Loucy (cell line): ENCODE measurements around the gene GJB1.
A peak's percentile ranks its signal among the peaks of the same experiment; 100 is the strongest.

Experiments
- H2AFZ ChIP-seq: fragments of 200-600 bp; sonication (generic); 2 replicates; pipeline ENCODE4 v1.6.0; 2016; ENCODE audit warnings: antibody characterized with exemption, mild to moderate bottlenecking, low read length, moderate library complexity
- H3F3A ChIP-seq: fragments of 200-600 bp; 2 replicates; pipeline ENCODE4 v1.6.0; 2016; ENCODE audit warnings: antibody characterized with exemption, low read depth, mild to moderate bottlenecking
- H3K27me3 ChIP-seq: fragments of 200-600 bp; sonication (generic); 2 replicates; pipeline ENCODE4 v1.6.1; 2014; ENCODE audit warnings: low read length, mild to moderate bottlenecking; ENCODE audit not compliant: insufficient read depth, poor library complexity, severe bottlenecking
- H3K36me3 ChIP-seq: fragments of 200-600 bp; sonication (generic); 2 replicates; pipeline ENCODE4 v1.6.1; 2016; ENCODE audit warnings: low read length; ENCODE audit not compliant: insufficient read depth
- H3K4me1 ChIP-seq: fragments of 200-600 bp; sonication (generic); 2 replicates; pipeline ENCODE4 v1.5.1; 2014; ENCODE audit warnings: low read length, mild to moderate bottlenecking; ENCODE audit not compliant: insufficient read depth, poor library complexity, severe bottlenecking
- H3K4me2 ChIP-seq: fragments of 200-600 bp; sonication (generic); 2 replicates; pipeline ENCODE4 v1.6.0; 2014; ENCODE audit warnings: antibody characterized with exemption, low read length, low read depth, mild to moderate bottlenecking; ENCODE audit not compliant: poor library complexity, severe bottlenecking
- H3K4me3 ChIP-seq: fragments of 200-600 bp; sonication (generic); 2 replicates; pipeline ENCODE4 v1.5.1; 2014; ENCODE audit warnings: low read length, mild to moderate bottlenecking, mixed read lengths; ENCODE audit not compliant: poor library complexity, severe bottlenecking
- H3K79me2 ChIP-seq: fragments of 200-600 bp; sonication (generic); 2 replicates; pipeline ENCODE4 v1.6.1; 2014; ENCODE audit warnings: low read length; ENCODE audit not compliant: insufficient read depth
- H3K9ac ChIP-seq: fragments of 200-600 bp; sonication (generic); 2 replicates; pipeline ENCODE4 v1.6.0; 2014; ENCODE audit warnings: mild to moderate bottlenecking, low read depth, low read length, moderate library complexity; ENCODE audit not compliant: poor library complexity, severe bottlenecking
- H3K9me2 ChIP-seq: fragments of 200-600 bp; sonication (generic); replicated peaks from 2 replicates; pipeline ENCODE4 v1.6.1; 2016; ENCODE audit warnings: low read depth, low read length, mixed read lengths
- H3K9me3 ChIP-seq: fragments of 200-600 bp; sonication (generic); 2 replicates; pipeline ENCODE4 v1.6.1; 2014; ENCODE audit warnings: mild to moderate bottlenecking, antibody characterized with exemption, low read length, low read depth; ENCODE audit not compliant: insufficient read depth
- H4K20me1 ChIP-seq: fragments of 200-600 bp; sonication (generic); 2 replicates; pipeline ENCODE4 v1.6.0; 2014; ENCODE audit warnings: antibody characterized with exemption, low read length, mild to moderate bottlenecking; ENCODE audit not compliant: insufficient read depth, poor library complexity, severe bottlenecking
- CTCF ChIP-seq: fragments of 200-600 bp; sonication (generic); conservative IDR thresholded peaks from 2 replicates; pipeline ENCODE4 v1.5.1; 2014; ENCODE audit warnings: mild to moderate bottlenecking, antibody characterized with exemption, low read length
- EZH2phosphoT487 ChIP-seq: fragments of 200-600 bp; IDR thresholded peaks from 2 replicates; pipeline ENCODE4 v1.6.1; 2018; ENCODE audit warnings: antibody characterized with exemption, mild to moderate bottlenecking, moderate library complexity, borderline replicate concordance

Gene GJB1

GRCh38 chrX:71183341-71183740, 39.7 kb upstream of the GJB1 start:
- no peaks in the 10 kb centered on the region for H3K9me2 ChIP-seq
- 0 out of 2 replicates have a peak, but pooled peaks cover 4% of the 10 kb centered on the region for H3F3A ChIP-seq
- H3K36me3 ChIP-seq = no peaks in the 10 kb centered on the region
- H2AFZ ChIP-seq = no peak overlapping the region
- no peak overlapping the region for H3K4me3 ChIP-seq
- H3K4me2 ChIP-seq = peak overlapping the region; percentile 88
- peaks cover 16% of the 10 kb centered on the region for H3K4me1 ChIP-seq
- no peaks in the 10 kb centered on the region for H3K27me3 ChIP-seq
- peak overlapping the region; percentile 93 for H3K9ac ChIP-seq
- H3K79me2 ChIP-seq = peaks cover 6% of the 10 kb centered on the region
- H4K20me1 ChIP-seq = no peaks in the 10 kb centered on the region
- TF ChIP-seq CTCF (no peak), EZH2phosphoT487 (no peak)
- H3K9me3 ChIP-seq = no peaks in the 10 kb centered on the region

GRCh38 chrX:71184092-71184491, 38.9 kb upstream of the GJB1 start:
- TF ChIP-seq EZH2phosphoT487 = no peak
- no peak for TF ChIP-seq CTCF
- Histone ChIP-seq H3K4me1 (peaks cover 16% of the 10 kb centered on the region), H3F3A (0 out of 2 replicates have a peak, but pooled peaks cover 4% of the 10 kb centered on the region), H4K20me1 (no peaks in the 10 kb centered on the region), H3K36me3 (no peaks in the 10 kb centered on the region), H3K79me2 (peaks cover 6% of the 10 kb centered on the region), H2AFZ (no peak overlapping the region), H3K9me2 (no peaks in the 10 kb centered on the region), H3K27me3 (no peaks in the 10 kb centered on the region), H3K4me3 (no peak overlapping the region), H3K4me2 (no peak overlapping the region), H3K9me3 (no peaks in the 10 kb centered on the region), H3K9ac (no peak overlapping the region)

GRCh38 chrX:71184803-71185495, 38.1 kb upstream of the GJB1 start:
- TF ChIP-seq EZH2phosphoT487 (no peak), CTCF (no peak)
- Histone ChIP-seq H3K36me3 (no peaks in the 10 kb centered on the region), H3K9ac (no peak overlapping the region), H2AFZ (no peak overlapping the region), H3K27me3 (no peaks in the 10 kb centered on the region), H3K9me3 (no peaks in the 10 kb centered on the region), H3K9me2 (no peaks in the 10 kb centered on the region), H3K4me3 (no peak overlapping the region), H4K20me1 (no peaks in the 10 kb centered on the region), H3K4me1 (peaks cover 16% of the 10 kb centered on the region), H3F3A (0 out of 2 replicates have a peak, but pooled peaks cover 4% of the 10 kb centered on the region), H3K79me2 (peaks cover 6% of the 10 kb centered on the region), H3K4me2 (no peak overlapping the region)
